ENCODE data around the gene CHRM1.
"Not testable (repeated sequence)": the region's sequence is repeated elsewhere in the genome, so short reads cannot be mapped to it uniquely, and the experiment has no call there.

The CHRM1 gene

GRCh38 chr11:62874851-62875250 lies 46.3 kb downstream of the CHRM1 start:
- DNase-seq: no peak

DNA sequence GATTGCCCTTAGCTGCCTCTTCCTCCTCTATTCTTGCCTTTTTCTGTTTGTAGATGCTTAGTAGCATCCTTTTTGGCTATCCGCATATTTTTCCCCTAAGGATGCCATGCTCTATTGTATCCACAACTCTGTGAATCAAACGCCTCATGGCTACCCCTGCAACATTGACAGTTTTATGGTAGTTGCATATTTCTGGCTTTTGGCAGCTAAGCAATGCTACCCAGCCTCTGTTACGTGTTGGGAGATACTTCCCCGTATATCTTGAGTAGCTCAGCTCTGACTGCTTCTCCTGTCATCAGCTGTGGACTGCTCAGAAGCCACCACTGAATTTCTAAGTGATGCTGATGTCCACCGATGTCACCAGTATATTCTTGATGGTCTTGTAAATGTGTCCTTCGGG lies 55.5 kb downstream of the CHRM1 start:
- no peak for DNase-seq

DNA sequence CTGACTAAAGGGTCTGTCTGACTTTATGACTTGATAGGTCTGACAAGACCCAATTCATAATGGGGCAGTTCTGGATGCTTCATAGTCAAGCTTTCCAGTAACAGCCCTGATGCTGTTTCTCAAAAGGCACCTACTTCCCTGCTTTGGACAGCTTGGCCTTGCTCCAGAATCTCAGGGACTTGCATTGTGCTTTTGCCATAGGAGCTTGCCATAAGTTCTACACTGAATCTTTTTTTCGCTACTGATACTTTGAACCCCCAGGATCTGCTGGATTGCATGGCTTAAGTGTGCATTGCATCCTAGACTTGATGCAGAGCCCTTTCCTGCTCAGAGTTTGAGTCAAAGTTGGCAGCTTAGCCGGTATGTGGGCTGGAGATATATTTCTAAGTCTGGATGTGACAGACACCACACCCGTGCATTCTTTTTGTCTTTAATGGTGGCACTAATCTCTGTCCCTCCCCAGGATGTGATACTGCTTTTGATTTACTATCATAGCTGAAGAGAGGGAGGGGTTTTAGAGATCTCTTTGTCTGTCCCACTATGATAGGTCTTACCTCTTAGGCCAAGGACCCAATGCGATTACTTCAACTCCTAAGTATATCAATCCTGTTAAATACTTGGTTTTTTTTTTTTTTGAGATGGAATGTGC lies 57.4 kb downstream of the CHRM1 start:
- DNase-seq: no peak

DNA sequence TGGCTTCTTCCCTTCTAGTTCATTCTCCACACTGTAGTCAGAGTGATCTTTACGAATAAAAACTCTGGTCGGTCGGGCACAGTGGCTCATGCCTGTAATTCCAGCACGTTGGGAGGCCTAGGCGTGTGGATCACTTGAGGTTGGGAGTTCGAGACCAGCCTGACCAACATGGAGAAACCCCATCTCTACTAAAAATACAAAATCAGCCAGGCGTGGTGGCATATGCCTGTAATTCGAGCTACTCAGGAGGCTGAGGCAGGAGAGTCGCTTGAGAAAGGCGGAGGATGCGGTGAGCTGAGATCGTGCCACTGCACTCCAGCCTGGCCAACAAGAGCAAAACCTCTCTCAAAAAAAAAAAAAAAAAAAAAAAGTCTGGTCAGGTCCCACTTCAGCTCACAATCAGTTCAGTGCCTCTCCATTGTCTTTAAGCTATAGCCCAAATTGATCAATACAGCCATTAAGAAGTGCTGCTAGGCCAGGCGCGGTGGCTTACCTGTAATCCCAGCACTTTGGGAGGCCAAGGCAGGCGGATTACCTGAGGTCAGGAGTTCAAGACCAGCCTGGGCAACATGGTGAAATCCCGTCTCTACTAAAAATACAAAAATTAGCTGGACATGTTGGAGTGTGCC lies 59.5 kb downstream of the CHRM1 start:
- DNase-seq: not testable (repeated sequence)

DNA sequence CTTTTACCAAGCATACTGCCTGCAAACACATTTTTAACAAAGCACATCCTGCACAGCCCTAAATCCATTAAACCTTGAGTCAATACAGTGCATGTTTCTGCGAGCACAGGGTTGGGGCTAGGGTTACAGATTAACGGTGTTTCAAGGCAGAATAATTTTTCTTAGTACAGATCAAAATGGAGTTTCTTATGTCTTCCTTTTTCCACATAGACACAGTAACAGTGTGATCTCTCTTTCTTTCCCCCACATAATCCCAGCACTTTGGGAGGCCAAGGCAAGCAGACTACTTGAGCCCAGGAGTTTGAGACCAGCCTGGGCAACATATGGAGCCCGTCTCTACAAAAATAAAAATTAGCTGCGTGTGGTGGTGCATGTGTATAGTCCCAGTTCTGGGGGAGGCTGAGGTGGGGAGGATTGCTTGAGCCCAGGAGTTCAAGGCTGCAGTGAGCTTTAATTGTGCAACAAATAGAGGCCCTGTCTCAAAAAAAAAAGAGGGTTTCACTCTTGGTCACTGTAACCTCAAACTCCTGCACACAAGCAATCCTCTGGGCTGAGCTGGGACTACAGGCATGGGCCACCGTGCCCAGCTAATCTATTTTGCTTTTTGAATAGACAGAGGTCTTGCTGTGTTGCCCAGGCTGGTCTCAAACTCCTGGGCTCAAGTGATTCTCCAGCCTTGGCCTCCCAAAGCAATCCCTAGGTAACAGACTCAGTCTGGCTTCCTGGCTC lies 60.2 kb downstream of the CHRM1 start:
- no peak for DNase-seq

GRCh38 chr11:62859281-62859703 lies 61.9 kb downstream of the CHRM1 start:
- DNase-seq: not testable (repeated sequence)

All from NCI-H2081 treated with DMSO at 0.1 percent for 48 hours (cell line).